Left ventricle myocardium inferior (tissue), 1 donor: ENCODE data around the gene TMEM132C. TPM values are rescaled to one million over a fixed set of nuclear protein-coding genes. Genes with fewer than 3 reads are reported as not detected.

ENCODE experiments used
- DNase-seq: peaks from one replicate; pipeline ENCODE4 v3.0.0-alpha.2; 2020
- H3K27ac ChIP-seq: fragments of 200-600 bp; replicated peaks from 2 replicates; pipeline ENCODE4 v1.8.0; 2021
- H3K27me3 ChIP-seq: fragments of 200-600 bp; 2 replicates; pipeline ENCODE4 v1.8.0; 2021; ENCODE audit warnings: low read depth
- H3K36me3 ChIP-seq: fragments of 200-600 bp; 2 replicates; pipeline ENCODE4 v1.8.0; 2021
- H3K4me1 ChIP-seq: fragments of 200-600 bp; 2 replicates; pipeline ENCODE4 v1.8.0; 2021
- H3K4me3 ChIP-seq: fragments of 200-600 bp; 2 replicates; pipeline ENCODE4 v1.8.0; 2021; ENCODE audit warnings: mild to moderate bottlenecking, moderate library complexity
- H3K9me3 ChIP-seq: fragments of 200-600 bp; replicated peaks from 2 replicates; pipeline ENCODE4 v1.8.0; 2021
- CTCF ChIP-seq: fragments of 200-600 bp; IDR thresholded peaks from 2 replicates; pipeline ENCODE4 v1.8.0; 2021; ENCODE audit warnings: antibody characterized with exemption, mild to moderate bottlenecking, borderline replicate concordance
- intact Hi-C: fragments of 100-400 bp; cut with micrococcal nuclease; formaldehyde crosslinking; loops from one replicate; pipeline ENCODE4 v1.11.0; 2022
- total RNA-seq: library from RNA; stranded (reverse); fragmentation: NEBNext Ultra II Directional; extraction: Animal tissue kit (Norgen Biotek cat#: 25700); gene quantifications from one replicate; pipeline ENCODE4 v1.2.1, GENCODE V29; 2021
- donor health status: DM: no; HTN: yes; CAD: no; lungs with severe emphysema.

Gene TMEM132C
- total RNA-seq, 1 donor from 2014 or later = 1.8 TPM

GRCh38 chr12:128534906-128535305, 267.9 kb downstream of the TMEM132C start:
- TF ChIP-seq CTCF = no peak
- Histone ChIP-seq H3K4me3 (no peak overlapping the region), H3K27ac (no peak overlapping the region), H3K27me3 (peaks cover 14% of the 10 kb centered on the region), H3K4me1 (no peaks in the 10 kb centered on the region), H3K36me3 (no peaks in the 10 kb centered on the region), H3K9me3 (peaks cover 18% of the 10 kb centered on the region)
- no peak for DNase-seq
- intact Hi-C loops = no loop called here

- TF ChIP-seq CTCF = no peak
- H3K27me3 ChIP-seq = peaks cover 7% of the 10 kb centered on the region
- no peak overlapping the region for H3K27ac ChIP-seq
- intact Hi-C loops = no loop called here
- no peaks in the 10 kb centered on the region for H3K4me1 ChIP-seq
- H3K36me3 ChIP-seq = no peaks in the 10 kb centered on the region
- DNase-seq = no peak
- no peak overlapping the region for H3K4me3 ChIP-seq
- peaks cover 18% of the 10 kb centered on the region for H3K9me3 ChIP-seq
These were observed 269.8 kb downstream of the TMEM132C start for GRCh38 chr12:128536810-128537209.

GRCh38 chr12:128537668-128538067, 270.7 kb downstream of the TMEM132C start:
- intact Hi-C loops = no loop called here
- TF ChIP-seq CTCF = no peak

GRCh38 chr12:128542844-128543243, 275.9 kb downstream of the TMEM132C start:
- peaks cover 15% of the 10 kb centered on the region for H3K27me3 ChIP-seq
- H3K4me3 ChIP-seq = no peak overlapping the region
- no peak for TF ChIP-seq CTCF
- no peaks in the 10 kb centered on the region for H3K36me3 ChIP-seq
- no peak overlapping the region for H3K27ac ChIP-seq
- no peaks in the 10 kb centered on the region for H3K4me1 ChIP-seq
- intact Hi-C loops = no loop called here
- no peak for DNase-seq
- peaks cover 4% of the 10 kb centered on the region for H3K9me3 ChIP-seq

More at GRCh38 chr12:128537668-128538067, 270.7 kb downstream of the TMEM132C start:
- H3K27me3 ChIP-seq = peaks cover 7% of the 10 kb centered on the region
- no peak overlapping the region for H3K27ac ChIP-seq
- H3K4me3 ChIP-seq = no peak overlapping the region
- peaks cover 18% of the 10 kb centered on the region for H3K9me3 ChIP-seq
- no peak for DNase-seq
- no peaks in the 10 kb centered on the region for H3K36me3 ChIP-seq
- H3K4me1 ChIP-seq = no peaks in the 10 kb centered on the region

- H3K9me3 ChIP-seq = no peaks in the 10 kb centered on the region
- no peak for TF ChIP-seq CTCF
- no peaks in the 10 kb centered on the region for H3K36me3 ChIP-seq
- no peak overlapping the region for H3K27ac ChIP-seq
- no peaks in the 10 kb centered on the region for H3K4me1 ChIP-seq
- H3K27me3 ChIP-seq = peaks cover 20% of the 10 kb centered on the region
- no peak for DNase-seq
- intact Hi-C loops = no loop called here
- H3K4me3 ChIP-seq = no peak overlapping the region
These were observed 276.5 kb downstream of the TMEM132C start for GRCh38 chr12:128543460-128543859.

- Histone ChIP-seq H3K4me1 (no peaks in the 10 kb centered on the region), H3K4me3 (no peak overlapping the region), H3K27me3 (peaks cover 20% of the 10 kb centered on the region), H3K36me3 (no peaks in the 10 kb centered on the region), H3K9me3 (no peaks in the 10 kb centered on the region), H3K27ac (no peak overlapping the region)
- DNase-seq = no peak
- TF ChIP-seq CTCF = no peak
- intact Hi-C loops = no loop called here
These were observed 277.0 kb downstream of the TMEM132C start for GRCh38 chr12:128543971-128544370.
